Activated CD8-positive, alpha-beta memory T cell treated with anti-CD3 and anti-CD28 coated beads, Interleukin-2, amount 50 U/mL, for 48 hours (primary cell): ENCODE measurements around the gene STK32B.
"Not testable (repeated sequence)": the region's sequence is repeated elsewhere in the genome, so short reads cannot be mapped to it uniquely, and the experiment has no call there.

Source experiments
- DNase-seq: peaks from one replicate; pipeline ENCODE4 v3.0.0-alpha.2; 2020

STK32B gene

DNA sequence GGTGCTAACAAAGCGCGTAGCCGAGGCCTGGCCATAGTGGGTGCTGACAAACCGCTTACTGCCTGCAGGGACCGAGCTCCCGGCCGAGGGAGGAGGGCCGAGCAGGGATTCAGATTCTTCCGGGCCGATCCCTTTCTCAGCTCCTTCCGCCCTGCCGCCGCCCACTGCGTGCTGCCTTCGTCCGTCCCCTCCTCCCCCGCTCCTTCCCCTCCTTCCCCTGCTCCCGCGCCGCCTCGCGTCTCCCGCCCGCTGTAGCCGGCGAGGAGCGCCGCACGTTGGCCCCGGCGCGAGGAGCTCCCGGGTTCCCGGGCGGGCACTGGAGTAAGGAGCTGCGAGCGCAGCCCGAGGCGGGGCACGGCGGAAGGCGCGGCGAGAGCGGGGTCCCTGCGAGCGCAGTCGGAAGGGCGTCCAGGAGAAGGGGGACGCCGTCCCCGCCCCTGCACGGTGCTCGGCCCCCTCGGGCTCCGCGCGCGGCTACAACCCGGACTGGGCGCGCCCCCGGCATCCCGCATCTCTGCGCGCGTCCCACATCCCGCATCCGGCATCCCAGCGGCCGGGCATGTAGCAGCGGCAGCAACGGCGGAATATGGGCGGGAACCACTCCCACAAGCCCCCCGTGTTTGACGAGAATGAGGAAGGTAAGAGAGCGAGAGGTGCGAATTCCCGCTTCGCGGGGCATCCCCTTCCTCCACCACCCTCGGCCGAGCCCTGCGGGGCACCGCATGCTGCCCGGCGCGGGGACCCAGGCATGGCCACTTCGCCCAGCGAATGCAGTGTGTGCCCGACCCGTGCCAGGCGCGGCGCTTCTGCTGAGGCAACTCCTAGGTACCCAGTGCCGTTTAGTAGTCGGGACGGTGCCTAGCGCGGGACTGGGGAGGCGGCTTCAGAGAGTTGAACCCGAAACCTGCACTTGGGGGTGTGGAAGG, at the start of gene STK32B:
TSS of gene STK32B (plus strand) at position 203 of the 926 bp plus-strand sequence.
- DNase-seq = peak; percentile 58

DNA sequence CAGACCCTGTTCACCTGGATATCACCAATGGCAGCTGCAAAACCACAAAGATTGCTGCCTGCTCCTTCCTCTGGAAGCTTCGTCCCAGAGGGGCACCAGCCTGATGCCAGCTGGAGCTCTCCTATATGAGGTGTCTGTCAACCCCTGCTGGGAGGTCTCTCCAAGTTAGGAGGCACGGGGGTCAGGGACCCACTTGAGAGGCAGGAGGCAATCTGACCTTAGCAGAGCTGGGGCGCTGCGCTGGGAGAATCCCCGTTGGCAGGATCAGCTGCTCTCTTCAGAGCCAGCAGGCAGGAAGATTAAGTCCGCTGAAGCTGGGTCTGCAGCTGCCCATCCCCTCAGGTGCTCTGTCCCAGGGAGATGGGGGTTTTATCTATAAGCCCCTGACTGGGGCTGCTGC, 49.6 kb upstream of the STK32B start:
- not testable (repeated sequence) for DNase-seq

DNA sequence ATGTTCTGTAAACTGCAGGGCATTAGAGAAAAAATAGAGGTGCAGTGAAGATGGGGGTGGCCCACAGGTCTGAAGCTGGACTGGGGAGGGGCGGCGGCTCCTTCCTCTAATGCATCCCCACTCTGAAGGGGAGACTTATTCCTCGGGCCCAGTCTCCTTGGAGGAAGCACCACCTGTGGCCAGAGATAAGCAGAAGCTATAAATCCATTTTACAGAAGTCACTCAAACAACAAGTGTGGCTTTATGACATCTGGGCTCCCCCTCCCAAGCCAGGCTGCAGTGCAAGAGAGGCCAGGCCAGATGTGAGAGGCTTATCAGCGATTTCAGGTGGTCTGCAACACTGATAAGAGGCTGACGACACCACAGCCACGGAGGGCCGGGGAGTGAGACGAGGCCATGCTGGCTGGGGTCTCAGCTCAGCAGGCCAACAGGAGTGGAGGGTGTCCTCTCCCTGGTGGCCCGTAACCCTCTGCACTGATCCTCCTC, 47.9 kb upstream of the STK32B start:
- no peak for DNase-seq

DNA sequence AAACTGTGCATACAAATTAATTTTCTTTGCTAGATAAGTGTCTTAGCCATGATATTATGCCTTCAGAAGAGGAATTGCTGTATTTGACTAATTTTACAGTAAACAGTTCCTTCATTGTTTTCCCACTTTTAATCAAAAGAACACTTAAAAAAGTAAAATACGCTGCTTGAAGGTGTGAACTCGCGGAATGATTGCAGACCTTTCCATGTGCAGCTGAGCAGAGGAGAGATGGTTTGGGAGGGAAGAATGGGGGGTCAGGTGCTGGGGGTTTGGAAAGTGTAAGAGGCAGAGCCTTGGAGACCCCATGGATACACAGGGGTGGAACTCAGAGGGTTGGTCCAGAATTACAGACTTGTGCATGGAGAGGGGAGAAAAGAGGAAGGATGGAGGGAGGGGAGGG, 47.4 kb upstream of the STK32B start:
- DNase-seq = no peak

DNA sequence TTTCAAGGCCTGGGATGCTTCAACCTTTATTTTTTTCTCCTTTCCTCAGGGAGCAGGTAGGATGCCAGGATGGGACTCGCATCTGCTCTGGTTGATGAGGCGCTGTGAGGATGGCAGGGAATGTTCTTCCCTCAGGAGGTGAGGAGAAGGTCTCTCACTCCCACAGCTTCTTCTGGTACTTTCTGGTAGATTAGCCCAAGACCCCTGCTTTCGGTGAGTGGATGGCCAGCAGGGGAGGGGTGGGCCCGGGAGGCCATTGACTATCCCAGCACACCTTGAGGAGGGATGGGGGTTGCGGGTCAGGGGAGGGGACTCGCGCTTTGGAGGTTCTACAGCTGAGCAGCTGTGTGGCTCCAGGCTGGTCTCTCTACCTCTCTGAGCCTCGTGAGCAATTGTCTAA, 46.8 kb upstream of the STK32B start:
- DNase-seq = no peak

DNA sequence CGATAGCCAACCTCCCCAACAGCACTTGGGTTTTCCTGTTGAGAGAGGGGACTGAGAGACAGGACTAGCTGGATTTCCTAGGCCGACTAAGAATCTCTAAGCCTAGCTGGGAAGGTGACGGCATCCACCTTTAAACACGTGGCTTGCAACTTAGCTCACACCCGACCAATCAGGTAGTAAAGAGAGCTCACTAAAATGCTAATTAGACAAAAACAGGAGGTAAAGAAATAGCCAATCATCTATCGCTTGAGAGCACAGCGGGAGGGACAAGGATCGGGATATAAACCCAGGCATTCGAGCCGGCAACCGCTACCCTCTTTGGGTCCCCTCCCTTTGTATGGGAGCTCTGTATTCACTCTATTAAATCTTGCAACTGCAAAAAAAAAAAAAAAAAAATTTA, 44.3 kb upstream of the STK32B start:
- not testable (repeated sequence) for DNase-seq

DNA sequence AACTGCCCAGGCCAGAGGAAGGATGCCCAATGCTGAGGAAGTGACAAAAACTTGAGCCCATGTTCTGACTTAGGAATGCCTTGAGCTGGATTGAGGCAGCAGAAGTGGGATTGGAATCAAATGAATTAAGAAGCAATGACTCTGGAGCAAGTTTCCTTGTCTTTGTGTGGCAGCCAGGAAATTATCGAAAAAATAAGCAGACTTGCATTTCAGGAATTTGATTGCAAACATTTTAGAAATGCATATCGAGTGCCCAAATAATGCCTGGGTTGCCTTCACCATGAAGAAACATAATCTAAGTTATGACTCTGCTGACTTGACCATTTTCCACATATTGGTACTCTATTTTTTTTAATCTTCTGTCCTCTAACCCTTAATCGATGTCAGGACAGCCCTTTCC, 41.5 kb upstream of the STK32B start:
- no peak for DNase-seq

DNA sequence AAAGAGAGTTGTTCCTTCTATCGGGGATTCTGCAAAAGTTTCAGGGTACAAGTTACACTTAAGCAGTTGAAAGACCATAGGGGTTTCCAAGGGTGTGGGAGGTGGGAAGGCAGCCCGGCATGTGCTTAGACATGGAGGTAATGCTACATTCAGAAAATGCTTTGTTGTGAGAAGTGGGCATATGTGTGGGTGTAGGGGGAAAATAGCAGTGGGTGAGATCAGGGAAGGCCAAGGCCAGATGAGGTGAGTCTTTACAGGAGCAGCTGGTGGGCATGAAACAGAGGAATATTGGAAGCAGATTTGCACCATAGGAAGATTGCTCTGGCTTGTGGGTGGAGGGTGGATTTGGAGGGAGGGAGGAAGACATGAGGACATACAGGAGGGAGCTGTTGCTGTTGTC, 40.3 kb upstream of the STK32B start:
- DNase-seq = no peak

DNA sequence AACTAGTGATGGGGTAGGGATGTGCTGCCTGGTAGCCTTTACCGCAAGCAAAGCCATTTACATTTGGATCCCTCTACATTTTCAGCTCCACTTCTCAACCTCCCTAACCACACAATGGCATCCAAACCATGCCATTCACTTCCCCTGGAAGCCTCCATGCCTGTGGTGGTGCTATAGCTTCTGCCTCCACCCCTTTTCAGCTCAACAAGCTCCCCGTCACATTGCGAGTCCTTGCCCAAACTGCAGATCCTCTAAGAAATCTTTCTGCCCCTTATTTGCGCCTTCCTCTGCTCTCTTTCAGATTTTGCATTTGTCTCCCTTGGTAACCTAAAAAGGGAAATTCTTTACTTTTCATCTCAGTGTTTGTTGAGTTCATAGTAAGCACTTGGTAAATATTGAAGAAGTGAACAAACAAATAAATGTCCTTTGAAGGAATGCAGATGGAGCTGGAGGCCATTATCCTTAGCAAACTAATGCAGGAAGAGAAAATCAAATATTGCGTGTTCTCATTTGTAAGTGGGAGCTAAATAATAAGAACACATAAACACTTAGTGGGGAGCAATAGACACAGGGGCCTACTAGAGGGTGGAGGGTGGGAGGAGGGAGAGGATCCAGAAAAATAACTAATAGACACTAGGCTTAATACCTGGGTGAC, 38.9 kb upstream of the STK32B start:
- no peak for DNase-seq

DNA sequence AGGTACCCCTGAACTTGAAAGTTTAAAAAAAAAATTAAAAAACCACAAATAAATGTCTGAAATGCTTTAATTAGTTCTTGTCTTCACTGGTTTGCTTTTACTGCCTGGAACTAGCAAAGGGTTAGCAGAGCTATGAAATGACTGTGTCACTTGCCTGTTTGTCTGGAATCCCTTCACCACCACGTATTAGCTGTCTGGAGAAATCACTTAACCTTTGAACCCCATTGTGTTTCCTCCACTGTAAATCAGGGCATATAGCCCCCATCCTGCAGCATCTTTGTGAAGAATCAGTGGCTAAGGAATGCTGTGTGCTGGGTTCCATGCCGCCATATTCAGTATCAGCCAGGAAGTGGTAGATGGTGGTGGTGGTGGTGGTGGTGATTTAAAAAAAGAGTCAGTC, 38.3 kb upstream of the STK32B start:
- no peak for DNase-seq

DNA sequence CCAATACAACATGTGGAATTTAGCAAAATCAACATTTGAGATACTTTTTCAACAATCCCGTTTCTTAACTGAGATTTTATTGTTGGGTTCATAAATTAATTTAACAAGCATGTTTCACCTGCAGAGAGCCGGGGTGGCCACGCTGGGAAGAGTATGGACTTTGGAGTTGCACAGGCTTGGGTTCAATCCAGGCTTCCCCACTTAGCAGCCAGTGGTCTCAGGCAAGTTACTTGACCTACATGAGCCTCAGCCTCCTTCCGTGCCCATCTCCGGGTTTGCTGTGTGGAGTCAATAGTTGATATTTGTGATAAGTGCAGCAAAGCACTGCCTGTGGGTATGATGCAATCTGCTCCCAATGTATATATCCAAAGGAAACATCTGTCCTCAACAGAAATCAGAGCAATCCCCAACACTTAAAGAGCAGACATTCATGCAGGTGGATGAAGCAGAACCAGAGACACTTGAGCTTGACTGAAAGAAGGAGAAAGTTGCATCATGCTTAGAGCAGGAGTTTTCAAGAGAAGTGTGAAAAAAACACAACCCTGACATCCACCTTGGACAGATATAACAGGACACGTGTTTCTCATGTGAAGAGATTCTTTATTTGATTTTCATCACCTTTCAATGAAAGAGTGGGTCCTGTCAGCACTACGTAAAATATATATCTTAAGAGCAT, 37.1 kb upstream of the STK32B start:
- DNase-seq = no peak

DNA sequence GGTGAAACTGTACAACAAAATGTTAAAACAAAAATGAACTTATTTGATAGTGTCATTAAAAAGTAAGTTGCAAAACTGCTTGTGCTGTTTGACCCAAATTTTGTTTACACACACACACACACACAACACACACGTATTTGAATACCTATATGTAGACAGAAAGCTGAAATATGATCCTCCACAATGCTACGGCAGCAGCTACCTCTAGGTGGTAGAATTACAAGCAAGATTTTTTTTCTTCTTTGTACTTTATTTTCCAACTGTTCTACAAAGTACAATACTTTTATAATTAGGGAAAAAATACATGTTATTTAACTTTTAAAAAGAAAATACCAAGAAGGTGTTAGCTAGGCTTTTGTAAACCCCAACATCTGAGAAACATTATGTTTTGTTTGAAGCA, 33.2 kb upstream of the STK32B start:
- no peak for DNase-seq

DNA sequence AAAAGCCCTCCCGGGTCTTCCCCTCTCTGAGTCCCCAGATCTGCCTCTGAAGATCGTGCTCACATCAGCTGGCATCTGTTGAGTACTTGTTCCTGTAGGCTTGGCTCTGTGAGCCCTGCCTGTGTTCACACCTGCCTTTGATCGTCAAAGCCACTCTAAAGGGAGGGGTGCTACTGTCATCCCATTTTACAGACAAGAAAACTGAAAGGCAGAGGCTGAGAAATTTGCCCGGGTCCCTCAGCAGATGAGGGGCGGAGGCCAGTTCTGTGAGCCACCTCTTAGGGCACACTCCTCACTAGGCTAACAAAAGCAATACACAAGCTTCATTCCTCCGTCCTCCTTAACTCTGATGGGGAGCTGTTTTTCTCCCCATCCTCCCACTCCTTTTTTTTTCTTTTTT, 32.7 kb upstream of the STK32B start:
- no peak for DNase-seq

DNA sequence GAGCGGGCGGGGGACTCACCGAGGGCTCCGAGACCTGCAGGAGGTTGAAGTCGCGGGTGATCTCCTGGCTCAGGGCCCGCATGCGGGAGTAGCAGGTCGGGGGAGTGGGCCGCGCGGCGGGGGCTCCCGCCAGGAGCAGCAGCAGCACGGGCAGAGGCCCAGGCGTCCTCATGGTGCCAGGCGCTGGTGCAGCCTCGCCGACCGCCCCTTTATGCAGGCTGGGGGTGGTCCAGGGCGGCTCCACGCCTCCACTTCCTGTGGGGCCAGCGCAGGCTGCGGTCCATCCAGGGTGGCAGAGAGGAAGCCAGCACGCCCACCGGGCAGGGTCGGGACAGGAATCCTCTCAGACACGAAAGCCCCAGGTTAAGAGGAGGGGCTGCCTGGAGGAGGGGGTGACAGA, 32.0 kb upstream of the STK32B start, which contains the start of gene CYTL1:
TSS of gene CYTL1 (minus strand) at position 185 of the 400 bp plus-strand sequence. CDS start at position 172, 13 bp downstream.
- no peak for DNase-seq

DNA sequence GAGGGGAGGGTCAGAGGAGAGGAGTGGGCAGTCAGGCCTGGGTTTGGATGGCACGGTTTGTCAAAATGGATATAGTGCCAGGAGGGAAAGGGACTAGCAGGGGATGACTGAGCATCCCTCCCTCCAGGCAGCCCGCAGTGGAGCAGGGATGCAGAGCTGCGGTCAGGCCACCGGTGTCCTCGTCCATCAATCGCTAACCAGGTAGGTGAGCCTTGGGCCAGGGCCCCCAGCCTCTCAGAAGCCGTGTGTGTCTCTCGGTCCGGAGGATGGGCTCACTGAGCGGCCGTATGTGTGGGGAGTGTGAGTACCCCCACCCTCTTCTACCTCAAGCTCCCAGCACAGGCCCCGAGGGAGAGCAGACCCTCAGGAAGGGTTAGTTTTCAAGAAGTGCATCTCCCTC, 31.5 kb upstream of the STK32B start:
- DNase-seq = no peak

DNA sequence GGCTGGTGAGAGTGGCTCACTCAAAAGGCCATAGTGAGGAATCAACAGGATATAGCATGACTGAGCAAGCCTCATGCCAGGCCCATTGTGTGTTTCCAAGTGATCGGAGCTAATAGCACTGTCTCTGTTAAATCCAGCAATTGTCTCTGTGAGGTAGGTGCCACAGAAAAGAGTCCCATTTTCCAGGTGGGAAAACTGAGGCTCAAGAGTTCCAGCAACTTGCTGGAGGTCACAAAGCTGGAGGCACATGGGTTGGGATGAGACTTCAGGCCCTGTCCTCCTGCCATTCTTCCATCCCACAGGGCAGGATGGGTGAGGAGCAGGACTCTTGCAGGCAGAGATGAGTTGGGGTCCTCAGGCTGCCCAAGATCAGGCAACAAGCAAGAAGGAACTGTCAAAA, 30.9 kb upstream of the STK32B start:
- no peak for DNase-seq

DNA sequence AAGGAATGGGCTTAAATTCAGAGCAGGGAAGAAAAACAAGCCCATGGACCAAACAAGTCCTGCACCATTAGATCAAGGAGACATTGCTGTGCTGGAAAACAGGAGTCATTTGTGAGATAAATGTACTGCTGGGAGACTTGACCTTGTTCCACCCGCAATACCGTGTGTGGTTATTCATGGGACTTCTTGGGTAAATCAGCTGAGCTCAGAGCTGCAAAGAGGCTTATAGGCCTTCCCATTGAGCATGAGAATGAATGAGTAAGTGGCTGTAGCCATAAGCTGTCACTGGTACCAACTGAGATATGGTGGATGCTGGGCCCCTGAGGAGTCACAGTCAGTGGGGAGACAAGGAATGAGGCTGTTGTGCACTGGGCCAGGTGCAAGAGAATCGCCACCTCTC, 29.7 kb upstream of the STK32B start:
- no peak for DNase-seq

DNA sequence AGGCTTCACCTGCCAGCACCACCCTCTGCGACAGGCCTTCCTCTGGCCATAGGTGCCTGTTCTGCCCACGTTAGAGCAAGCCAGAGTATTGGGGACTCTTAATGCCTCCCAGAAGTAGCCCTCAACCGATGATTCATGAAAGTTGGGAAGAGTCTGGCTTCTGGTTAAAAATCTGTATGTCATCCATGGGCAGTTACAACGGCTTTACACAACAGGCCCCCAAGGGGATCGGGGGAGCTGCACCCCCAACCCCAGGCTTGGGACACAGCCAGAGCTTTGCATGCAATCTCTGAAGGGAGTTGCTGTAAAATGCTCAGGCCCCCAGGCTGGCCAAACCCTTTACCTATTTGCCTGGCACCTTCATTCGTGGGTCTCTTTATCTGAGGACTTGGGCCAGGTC, 26.6 kb upstream of the STK32B start:
- DNase-seq = no peak

DNA sequence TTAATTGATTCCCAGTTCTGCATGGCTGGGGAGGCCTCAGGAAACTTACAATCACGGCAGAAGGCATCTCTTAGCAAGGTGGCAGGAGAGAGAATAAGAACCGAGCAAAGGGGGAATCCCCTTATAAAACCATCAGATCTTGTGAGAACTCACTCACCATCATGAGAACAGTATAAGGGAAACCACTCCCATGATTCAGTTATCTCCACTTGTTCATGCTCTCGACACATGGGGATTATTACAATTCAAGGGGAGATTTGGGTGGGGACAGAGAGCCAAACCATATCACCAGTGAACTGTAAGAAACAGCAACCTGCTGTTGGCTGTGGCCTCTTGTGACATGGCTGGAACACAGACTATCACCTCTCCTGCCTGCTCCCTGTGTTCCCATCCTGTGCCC, 24.9 kb upstream of the STK32B start:
- no peak for DNase-seq

DNA sequence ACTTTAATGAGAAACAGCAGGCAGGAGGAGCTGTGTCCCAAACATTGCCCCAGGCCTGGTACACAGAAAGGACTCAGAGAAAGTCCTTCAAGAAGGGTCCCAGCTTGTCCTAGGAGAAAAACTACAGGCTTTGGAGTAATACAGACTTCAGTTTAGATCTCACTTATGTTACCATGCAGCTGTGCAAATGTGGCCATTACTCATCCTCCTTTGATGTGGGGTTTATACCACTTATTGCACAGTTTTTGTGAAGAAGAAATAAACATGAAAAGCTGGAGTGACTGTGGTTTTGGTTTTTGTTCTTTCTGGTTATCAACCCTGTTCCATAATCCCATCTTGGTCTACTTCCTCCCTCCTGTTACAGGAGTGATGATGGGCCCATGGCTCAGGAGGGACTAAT, 23.9 kb upstream of the STK32B start:
- DNase-seq = no peak

DNA sequence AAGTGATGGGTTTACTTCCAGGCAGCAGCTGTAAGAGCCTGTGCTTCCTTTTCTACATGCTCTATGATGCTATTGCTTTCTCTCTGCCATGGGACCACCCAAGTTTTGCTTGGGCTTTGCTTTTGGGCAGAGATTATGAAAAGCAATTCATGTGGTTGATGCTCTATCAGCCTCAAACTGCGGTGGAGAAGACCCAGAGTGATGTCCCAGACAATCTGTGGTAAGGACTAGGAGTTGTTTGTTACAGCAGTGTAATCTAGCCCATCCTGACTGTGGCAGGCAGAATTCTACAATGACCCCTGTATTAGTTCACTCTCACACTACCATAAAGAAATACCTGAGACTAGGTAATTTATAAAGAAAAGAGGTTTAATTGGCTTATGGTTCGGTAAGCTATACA, 22.8 kb upstream of the STK32B start:
- no peak for DNase-seq

DNA sequence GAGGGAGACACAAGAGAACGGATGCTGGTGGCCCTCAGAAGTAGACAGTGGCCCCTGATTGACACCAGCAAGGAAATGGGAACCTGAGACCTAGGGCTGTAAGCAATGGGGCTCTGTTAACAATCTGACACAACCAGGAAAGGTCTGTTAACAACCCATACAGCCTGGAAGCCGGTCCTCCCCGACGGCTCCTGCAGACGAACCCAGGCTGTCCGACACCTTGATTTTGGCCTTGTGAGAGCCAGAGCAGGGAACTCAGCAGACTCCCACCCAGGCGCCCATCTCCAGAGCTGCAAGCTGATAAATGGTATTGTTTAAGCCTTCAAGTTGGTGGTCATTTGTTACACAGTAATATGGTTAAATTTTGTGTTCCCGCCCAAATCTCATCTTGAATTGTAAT, 21.8 kb upstream of the STK32B start:
- no peak for DNase-seq

DNA sequence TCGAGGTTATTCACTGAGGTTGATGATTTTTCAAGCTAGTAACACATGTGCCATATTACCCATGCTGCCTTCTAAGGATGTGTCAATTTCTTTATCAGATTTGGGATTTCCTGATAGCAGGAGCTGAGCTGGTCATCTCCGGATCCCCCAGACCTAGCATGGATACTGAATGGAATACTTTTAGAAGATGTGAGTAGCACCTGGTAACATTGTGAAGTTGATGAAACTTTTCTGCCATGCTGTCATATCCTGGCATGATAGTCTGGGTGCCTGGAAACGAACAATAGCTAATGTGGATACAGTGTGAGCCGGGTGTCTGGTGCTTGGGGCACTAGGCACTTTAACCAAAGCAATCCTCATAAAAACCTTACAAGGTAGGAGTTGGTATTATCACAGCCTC, 21.1 kb upstream of the STK32B start:
- DNase-seq = no peak

DNA sequence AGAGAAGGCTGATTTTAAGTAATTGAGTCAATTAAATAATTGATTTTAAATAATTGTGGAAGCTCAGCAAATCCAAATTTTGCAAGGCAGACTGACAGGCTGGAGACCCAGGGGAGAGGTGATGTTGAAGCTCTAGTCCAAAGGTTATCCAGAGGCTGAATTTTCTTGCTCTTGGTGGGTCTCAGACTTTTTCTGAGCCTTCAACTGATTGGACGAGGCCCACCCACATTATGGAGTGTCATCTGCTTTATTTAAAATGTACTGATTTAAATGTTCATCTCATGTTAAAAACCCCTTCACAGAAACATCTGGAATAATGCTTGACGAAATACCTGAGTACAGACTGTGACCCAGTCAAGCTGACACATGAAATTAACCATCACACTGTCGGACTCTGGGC, 20.4 kb upstream of the STK32B start:
- no peak for DNase-seq
